Measurements from ENCODE around the gene MYOZ3. TPM values are rescaled to one million over a fixed set of nuclear protein-coding genes. Genes with fewer than 3 reads are reported as not detected.

The MYOZ3 gene
- total RNA-seq, 1 donor from 2014 or later: 4.7 TPM

GRCh38 chr5:150656191-150657132 is 4.6 kb upstream of the MYOZ3 start:
- Histone ChIP-seq H3K9me3 (ENCODE audit: control insufficient read depth in 3 of 3, low read length in 3 of 3) (no peaks in the 10 kb centered on the region), H3K36me3 (ENCODE audit: control insufficient read depth in 3 of 3, insufficient read depth in 3 of 3, low read length in 3 of 3) (peaks cover 0 to 4% (median 0%) of the 10 kb centered on the region in 3 donors), H3K4me1 (ENCODE audit: control insufficient read depth in 3 of 3, insufficient read depth in 3 of 3, low read length in 3 of 3) (peaks cover 73 to 86% (median 81%) of the 10 kb centered on the region in 3 donors), H3K4me3 (ENCODE audit: low read length in 3 of 3) (peak overlapping the region; percentile 73 to 82 (median 76)), H3K9ac (ENCODE audit: low read depth in 1 of 3, low read length in 3 of 3) (peak overlapping the region; percentile 84 to 100 (median 91)), H3K27ac (ENCODE audit: low read depth, low read length) (peak overlapping the region; percentile 97), H3K27me3 (ENCODE audit: control insufficient read depth in 3 of 3, insufficient read depth in 3 of 3, low read length in 3 of 3) (no peaks in the 10 kb centered on the region)

- Histone ChIP-seq H3K36me3 (ENCODE audit: control insufficient read depth in 3 of 3, insufficient read depth in 3 of 3, low read length in 3 of 3) (no peaks in the 10 kb centered on the region), H3K4me1 (ENCODE audit: control insufficient read depth in 3 of 3, insufficient read depth in 3 of 3, low read length in 3 of 3) (peaks cover 71 to 85% (median 73%) of the 10 kb centered on the region in 3 donors), H3K27ac (ENCODE audit: low read depth, low read length) (peak overlapping the region; percentile 97), H3K9me3 (ENCODE audit: control insufficient read depth in 3 of 3, low read length in 3 of 3) (no peaks in the 10 kb centered on the region), H3K9ac (ENCODE audit: low read depth in 1 of 3, low read length in 3 of 3) (peak overlapping the region; percentile 4 to 100 (median 84)), H3K27me3 (ENCODE audit: control insufficient read depth in 3 of 3, insufficient read depth in 3 of 3, low read length in 3 of 3) (no peaks in the 10 kb centered on the region), H3K4me3 (ENCODE audit: low read length in 3 of 3) (peak overlapping the region; percentile 16 to 52 (median 39))
Measured at GRCh38 chr5:150658121-150658520, 2.9 kb upstream of the MYOZ3 start.

- peak overlapping the region in 1 of 3 donors; percentile 39 for H3K4me3 ChIP-seq (ENCODE audit: low read length in 3 of 3)
- H3K9ac ChIP-seq (ENCODE audit: low read depth in 1 of 3, low read length in 3 of 3): peak overlapping the region in 2 of 3 donors; percentile 84 to 100
- H3K27ac ChIP-seq (ENCODE audit: low read depth, low read length): peak overlapping the region; percentile 97
- H3K27me3 ChIP-seq (ENCODE audit: control insufficient read depth in 3 of 3, insufficient read depth in 3 of 3, low read length in 3 of 3): no peaks in the 10 kb centered on the region
- peaks cover 68 to 80% (median 69%) of the 10 kb centered on the region in 3 donors for H3K4me1 ChIP-seq (ENCODE audit: control insufficient read depth in 3 of 3, insufficient read depth in 3 of 3, low read length in 3 of 3)
- no peaks in the 10 kb centered on the region for H3K36me3 ChIP-seq (ENCODE audit: control insufficient read depth in 3 of 3, insufficient read depth in 3 of 3, low read length in 3 of 3)
- no peaks in the 10 kb centered on the region for H3K9me3 ChIP-seq (ENCODE audit: control insufficient read depth in 3 of 3, low read length in 3 of 3)
Measured at GRCh38 chr5:150658699-150659265, 2.3 kb upstream of the MYOZ3 start.

GRCh38 chr5:150659360-150660107 is 1.5 kb upstream of the MYOZ3 start:
- Histone ChIP-seq H3K9me3 (ENCODE audit: control insufficient read depth in 3 of 3, low read length in 3 of 3) (no peaks in the 10 kb centered on the region), H3K27ac (ENCODE audit: low read depth, low read length) (peak overlapping the region; percentile 97)

GRCh38 chr5:150660108-150660831 is 781 bp upstream of the MYOZ3 start:
- peak overlapping the region; percentile 77 to 100 (median 84) for H3K9ac ChIP-seq (ENCODE audit: low read depth in 1 of 3, low read length in 3 of 3)
- peaks cover 0 to 4% (median 0%) of the 10 kb centered on the region in 3 donors for H3K36me3 ChIP-seq (ENCODE audit: control insufficient read depth in 3 of 3, insufficient read depth in 3 of 3, low read length in 3 of 3)
- no peaks in the 10 kb centered on the region for H3K27me3 ChIP-seq (ENCODE audit: control insufficient read depth in 3 of 3, insufficient read depth in 3 of 3, low read length in 3 of 3)
- no peaks in the 10 kb centered on the region for H3K9me3 ChIP-seq (ENCODE audit: control insufficient read depth in 3 of 3, low read length in 3 of 3)
- H3K4me1 ChIP-seq (ENCODE audit: control insufficient read depth in 3 of 3, insufficient read depth in 3 of 3, low read length in 3 of 3): peaks cover 64 to 82% (median 70%) of the 10 kb centered on the region in 3 donors
- H3K4me3 ChIP-seq (ENCODE audit: low read length in 3 of 3): peak overlapping the region; percentile 4 to 58 (median 20)
- peak overlapping the region; percentile 97 for H3K27ac ChIP-seq (ENCODE audit: low read depth, low read length)

More at GRCh38 chr5:150659360-150660107, 1.5 kb upstream of the MYOZ3 start:
- H3K4me1 ChIP-seq (ENCODE audit: control insufficient read depth in 3 of 3, insufficient read depth in 3 of 3, low read length in 3 of 3): peaks cover 61 to 79% (median 65%) of the 10 kb centered on the region in 3 donors
- H3K36me3 ChIP-seq (ENCODE audit: control insufficient read depth in 3 of 3, insufficient read depth in 3 of 3, low read length in 3 of 3): no peaks in the 10 kb centered on the region
- H3K27me3 ChIP-seq (ENCODE audit: control insufficient read depth in 3 of 3, insufficient read depth in 3 of 3, low read length in 3 of 3): no peaks in the 10 kb centered on the region
- H3K9ac ChIP-seq (ENCODE audit: low read depth in 1 of 3, low read length in 3 of 3): peak overlapping the region; percentile 77 to 100 (median 84)
- peak overlapping the region; percentile 15 to 58 (median 20) for H3K4me3 ChIP-seq (ENCODE audit: low read length in 3 of 3)

- H3K27me3 ChIP-seq (ENCODE audit: control insufficient read depth in 3 of 3, insufficient read depth in 3 of 3, low read length in 3 of 3): no peaks in the 10 kb centered on the region
- H3K36me3 ChIP-seq (ENCODE audit: control insufficient read depth in 3 of 3, insufficient read depth in 3 of 3, low read length in 3 of 3): peaks cover 0 to 4% (median under 1%) of the 10 kb centered on the region in 3 donors
- peak overlapping the region; percentile 76 to 88 (median 83) for H3K4me3 ChIP-seq (ENCODE audit: low read length in 3 of 3)
- peak overlapping the region; percentile 87 to 100 (median 88) for H3K9ac ChIP-seq (ENCODE audit: low read depth in 1 of 3, low read length in 3 of 3)
- peaks cover 54 to 77% (median 67%) of the 10 kb centered on the region in 3 donors for H3K4me1 ChIP-seq (ENCODE audit: control insufficient read depth in 3 of 3, insufficient read depth in 3 of 3, low read length in 3 of 3)
- no peaks in the 10 kb centered on the region for H3K9me3 ChIP-seq (ENCODE audit: control insufficient read depth in 3 of 3, low read length in 3 of 3)
- H3K27ac ChIP-seq (ENCODE audit: low read depth, low read length): peak overlapping the region; percentile 97
Measured at GRCh38 chr5:150661821-150662596, 958 bp downstream of the MYOZ3 start.

GRCh38 chr5:150662731-150663516 is 1.9 kb downstream of the MYOZ3 start:
- Histone ChIP-seq H3K4me3 (ENCODE audit: low read length in 3 of 3) (peak overlapping the region; percentile 76 to 88 (median 83)), H3K4me1 (ENCODE audit: control insufficient read depth in 3 of 3, insufficient read depth in 3 of 3, low read length in 3 of 3) (peaks cover 51 to 77% (median 61%) of the 10 kb centered on the region in 3 donors), H3K27me3 (ENCODE audit: control insufficient read depth in 3 of 3, insufficient read depth in 3 of 3, low read length in 3 of 3) (no peaks in the 10 kb centered on the region), H3K9ac (ENCODE audit: low read depth in 1 of 3, low read length in 3 of 3) (peak overlapping the region; percentile 87 to 100 (median 88)), H3K27ac (ENCODE audit: low read depth, low read length) (peak overlapping the region; percentile 97), H3K36me3 (ENCODE audit: control insufficient read depth in 3 of 3, insufficient read depth in 3 of 3, low read length in 3 of 3) (peaks cover 4 to 7% (median 5%) of the 10 kb centered on the region in 3 donors), H3K9me3 (ENCODE audit: control insufficient read depth in 3 of 3, low read length in 3 of 3) (no peaks in the 10 kb centered on the region)

- Histone ChIP-seq H3K27me3 (ENCODE audit: control insufficient read depth in 3 of 3, insufficient read depth in 3 of 3, low read length in 3 of 3) (no peaks in the 10 kb centered on the region), H3K4me1 (ENCODE audit: control insufficient read depth in 3 of 3, insufficient read depth in 3 of 3, low read length in 3 of 3) (peaks cover 48 to 77% (median 61%) of the 10 kb centered on the region in 3 donors)
Measured at GRCh38 chr5:150663936-150664335, 2.9 kb downstream of the MYOZ3 start.

More at GRCh38 chr5:150663936-150664335, 2.9 kb downstream of the MYOZ3 start:
- Histone ChIP-seq H3K36me3 (ENCODE audit: control insufficient read depth in 3 of 3, insufficient read depth in 3 of 3, low read length in 3 of 3) (peaks cover 4 to 7% (median 5%) of the 10 kb centered on the region in 3 donors), H3K4me3 (ENCODE audit: low read length in 3 of 3) (peak overlapping the region in 2 of 3 donors; percentile 34 to 53), H3K9ac (ENCODE audit: low read depth in 1 of 3, low read length in 3 of 3) (peak overlapping the region in 2 of 3 donors; percentile 26 to 100), H3K27ac (ENCODE audit: low read depth, low read length) (peak overlapping the region; percentile 8), H3K9me3 (ENCODE audit: control insufficient read depth in 3 of 3, low read length in 3 of 3) (no peaks in the 10 kb centered on the region)

Measured in skeletal muscle tissue (tissue), 4 donors.